HepG2 (cell line): ENCODE measurements around the gene NOTUM. TPM values are rescaled to one million over a fixed set of nuclear protein-coding genes. Genes with fewer than 3 reads are reported as not detected.

Source experiments
- BATF2 ChIP-seq: sonication (generic); formaldehyde crosslinking; IDR thresholded peaks from 2 replicates; pipeline ENCODE4 v1.8.0; 2022; ENCODE audit warnings: mild to moderate bottlenecking, missing genetic modification reagents, moderate library complexity
- BHLHE40 ChIP-seq: IDR thresholded peaks from 2 replicates; pipeline ENCODE4 v1.6.1; 2011; ENCODE audit warnings: low read length, improper control_type of control experiment
- CSRNP1 ChIP-seq: sonication (generic); formaldehyde crosslinking; IDR thresholded peaks from 2 replicates; pipeline ENCODE4 v1.8.1; 2023; ENCODE audit warnings: mild to moderate bottlenecking, missing genetic modification reagents
- ETV5 ChIP-seq: IDR thresholded peaks from 2 replicates; pipeline ENCODE4 v1.6.1; 2018; ENCODE audit warnings: missing biosample characterization, missing genetic modification reagents, inconsistent platforms, borderline replicate concordance
- MAFK ChIP-seq, 2 experiments: IDR thresholded peaks in 1 of 2; conservative IDR thresholded peaks in 1 of 2; 2 replicates each; pipeline ENCODE4 v1.6.1; 2011; ENCODE audit warnings: improper control_type of control experiment in 2 of 2, low read length in 2 of 2
- NCOR1 ChIP-seq: fragments of 200-600 bp; sonication (generic); IDR thresholded peaks from 2 replicates; pipeline ENCODE4 v1.7.0; 2017; ENCODE audit warnings: antibody characterized with exemption, low read length, borderline replicate concordance
- PAWR ChIP-seq: sonication (generic); formaldehyde crosslinking; IDR thresholded peaks from 2 replicates; pipeline ENCODE4 v1.4.0; 2020; ENCODE audit warnings: missing genetic modification reagents, mild to moderate bottlenecking, borderline replicate concordance
- RBM39 ChIP-seq: fragments of 200-400 bp; formaldehyde crosslinking; IDR thresholded peaks from one replicate; pipeline ENCODE4 v1.6.1; 2018; ENCODE audit warnings: antibody characterized with exemption, mild to moderate bottlenecking, low read depth, low read length; ENCODE audit not compliant: poor library complexity, severe bottlenecking
- SOX5 ChIP-seq: IDR thresholded peaks from 2 replicates; pipeline ENCODE4 v1.6.1; 2016; ENCODE audit warnings: borderline replicate concordance
- TRIM22 ChIP-seq: fragments of 450-650 bp; IDR thresholded peaks from 2 replicates; pipeline ENCODE4 v1.6.1; 2017
- ZBTB38 ChIP-seq: sonication (generic); formaldehyde crosslinking; IDR thresholded peaks from 2 replicates; pipeline ENCODE4 v1.5.1; 2020; ENCODE audit warnings: mild to moderate bottlenecking, missing genetic modification reagents
- polyA plus RNA-seq, 8 experiments: library from polyadenylated mRNA; depleted of rRNA in 3 of 8; stranded (reverse) in 7 of 8; unstranded in 1 of 8; fragments of >200 nt; fragmentation: Illumina TruSeq in 4 of 8; extraction: Trizol in 4 of 8; gene quantifications; 2 replicates each; pipeline versions ENCODE4 v1.2.1 to v1.2.3, GENCODE V29; 2011 to 2016; ENCODE audit warnings: low read depth in 4 of 8, missing spikeins in 1 of 8, mixed read lengths in 1 of 8; ENCODE audit not compliant: insufficient read depth in 1 of 8
- total RNA-seq, 5 experiments: library from RNA; depleted of rRNA; stranded (reverse); fragments of >200 nt; fragmentation: Illumina TruSeq; extraction: Trizol; gene quantifications; 2 replicates each; pipeline ENCODE4 v1.2.3, GENCODE V29; 2016; ENCODE audit warnings: low read depth in 1 of 5
- TF ChIP-seq, protein P1 (sequence below): sonication (generic); formaldehyde crosslinking; IDR thresholded peaks from 2 replicates; pipeline ENCODE4 v1.5.0; 2020; ENCODE audit warnings: mild to moderate bottlenecking, missing genetic modification reagents
- TF ChIP-seq, protein P2 (sequence below): sonication (generic); formaldehyde crosslinking; IDR thresholded peaks from 2 replicates; pipeline ENCODE4 v1.5.1; 2020; ENCODE audit warnings: mild to moderate bottlenecking, missing genetic modification reagents, moderate library complexity
- TF ChIP-seq, protein P3 (sequence below): sonication (generic); formaldehyde crosslinking; IDR thresholded peaks from 2 replicates; pipeline ENCODE4 v1.4.0; 2020; ENCODE audit warnings: mild to moderate bottlenecking, missing genetic modification reagents

Gene NOTUM
- total and polyA plus RNA-seq, 2 of the 13 experiments (the other 11 are each of a cell fraction or from before 2014, with no cell fraction given) = 150 to 160 TPM

DNA sequence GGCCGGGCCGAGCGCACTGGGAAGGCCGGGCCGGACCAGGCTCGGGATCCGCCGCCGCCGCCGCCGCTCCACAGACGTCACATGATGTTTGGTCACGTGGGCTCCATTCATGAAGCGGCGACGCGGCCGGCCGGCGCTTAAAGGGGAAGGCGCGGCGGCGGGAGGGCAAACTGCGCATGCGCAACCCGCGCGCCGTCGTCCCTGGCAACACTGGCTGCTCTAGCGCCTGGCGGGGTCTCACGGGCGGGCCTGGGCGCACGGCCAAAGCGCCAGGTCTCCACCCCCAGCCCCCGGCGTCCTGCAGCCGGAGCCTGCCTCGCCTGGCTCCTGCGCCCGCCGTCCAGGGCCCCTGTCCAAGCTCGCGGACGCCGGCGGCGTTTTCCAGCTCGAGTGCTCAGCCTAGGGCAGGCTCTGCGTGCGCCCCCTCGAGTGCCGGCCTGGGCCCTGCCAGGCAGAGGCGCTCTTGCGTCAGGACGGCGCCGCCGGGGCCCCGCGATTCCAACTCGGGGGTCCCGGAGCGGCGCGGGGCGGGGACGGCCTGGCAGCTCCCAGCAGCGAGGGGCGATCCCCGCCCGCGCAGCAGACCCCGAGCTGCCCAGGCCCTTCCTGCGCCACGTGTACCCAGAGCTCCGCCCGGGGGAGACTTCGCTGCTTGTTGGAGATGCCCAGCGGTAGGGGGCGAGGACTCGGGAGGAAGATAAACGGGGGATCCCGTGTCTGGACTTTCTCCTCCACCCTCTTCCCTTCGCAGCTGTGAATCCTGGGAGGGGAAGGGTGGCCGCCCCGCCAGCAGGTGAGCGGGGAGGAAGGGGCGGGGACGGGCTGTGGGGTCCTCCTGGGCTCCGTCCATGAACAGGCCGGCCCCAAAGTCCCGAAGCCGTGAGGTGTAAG, 33.1 kb downstream of the NOTUM start, which contains the start of gene MAFG (continued):
- TF ChIP-seq, protein P1, sequence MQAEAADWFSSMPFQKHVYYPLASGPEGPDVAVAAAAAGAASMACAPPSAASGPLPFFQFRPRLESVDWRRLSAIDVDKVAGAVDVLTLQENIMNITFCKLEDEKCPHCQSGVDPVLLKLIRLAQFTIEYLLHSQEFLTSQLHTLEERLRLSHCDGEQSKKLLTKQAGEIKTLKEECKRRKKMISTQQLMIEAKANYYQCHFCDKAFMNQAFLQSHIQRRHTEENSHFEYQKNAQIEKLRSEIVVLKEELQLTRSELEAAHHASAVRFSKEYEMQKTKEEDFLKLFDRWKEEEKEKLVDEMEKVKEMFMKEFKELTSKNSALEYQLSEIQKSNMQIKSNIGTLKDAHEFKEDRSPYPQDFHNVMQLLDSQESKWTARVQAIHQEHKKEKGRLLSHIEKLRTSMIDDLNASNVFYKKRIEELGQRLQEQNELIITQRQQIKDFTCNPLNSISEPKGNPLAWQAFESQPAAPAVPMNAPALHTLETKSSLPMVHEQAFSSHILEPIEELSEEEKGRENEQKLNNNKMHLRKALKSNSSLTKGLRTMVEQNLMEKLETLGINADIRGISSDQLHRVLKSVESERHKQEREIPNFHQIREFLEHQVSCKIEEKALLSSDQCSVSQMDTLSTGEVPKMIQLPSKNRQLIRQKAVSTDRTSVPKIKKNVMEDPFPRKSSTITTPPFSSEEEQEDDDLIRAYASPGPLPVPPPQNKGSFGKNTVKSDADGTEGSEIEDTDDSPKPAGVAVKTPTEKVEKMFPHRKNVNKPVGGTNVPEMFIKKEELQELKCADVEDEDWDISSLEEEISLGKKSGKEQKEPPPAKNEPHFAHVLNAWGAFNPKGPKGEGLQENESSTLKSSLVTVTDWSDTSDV (CRISPR knock-in tag) = no peak
- TF ChIP-seq MAFK (conservative IDR thresholded peaks at IDR 0.05 in 1 of 2, IDR thresholded peaks at IDR 0.05 in 1 of 2; ENCODE audit: low read length in 2 of 2) (no peak), ETV5 (CRISPR knock-in tag) (peak; percentile 12; the same call in 1 of the 2 replicates), BATF2 (CRISPR knock-in tag) (no peak), CSRNP1 (CRISPR knock-in tag) (no peak; the same call in 1 of the 2 replicates), TRIM22 (no peak), RBM39 (peak; percentile 96), NCOR1 (peak; percentile 31; the same call in 1 of the 2 replicates), SOX5 (CRISPR knock-in tag) (no peak), PAWR (CRISPR knock-in tag) (no peak), ZBTB38 (CRISPR knock-in tag) (peak; percentile 92), BHLHE40 (peak; percentile 74)
- TF ChIP-seq, protein P2, sequence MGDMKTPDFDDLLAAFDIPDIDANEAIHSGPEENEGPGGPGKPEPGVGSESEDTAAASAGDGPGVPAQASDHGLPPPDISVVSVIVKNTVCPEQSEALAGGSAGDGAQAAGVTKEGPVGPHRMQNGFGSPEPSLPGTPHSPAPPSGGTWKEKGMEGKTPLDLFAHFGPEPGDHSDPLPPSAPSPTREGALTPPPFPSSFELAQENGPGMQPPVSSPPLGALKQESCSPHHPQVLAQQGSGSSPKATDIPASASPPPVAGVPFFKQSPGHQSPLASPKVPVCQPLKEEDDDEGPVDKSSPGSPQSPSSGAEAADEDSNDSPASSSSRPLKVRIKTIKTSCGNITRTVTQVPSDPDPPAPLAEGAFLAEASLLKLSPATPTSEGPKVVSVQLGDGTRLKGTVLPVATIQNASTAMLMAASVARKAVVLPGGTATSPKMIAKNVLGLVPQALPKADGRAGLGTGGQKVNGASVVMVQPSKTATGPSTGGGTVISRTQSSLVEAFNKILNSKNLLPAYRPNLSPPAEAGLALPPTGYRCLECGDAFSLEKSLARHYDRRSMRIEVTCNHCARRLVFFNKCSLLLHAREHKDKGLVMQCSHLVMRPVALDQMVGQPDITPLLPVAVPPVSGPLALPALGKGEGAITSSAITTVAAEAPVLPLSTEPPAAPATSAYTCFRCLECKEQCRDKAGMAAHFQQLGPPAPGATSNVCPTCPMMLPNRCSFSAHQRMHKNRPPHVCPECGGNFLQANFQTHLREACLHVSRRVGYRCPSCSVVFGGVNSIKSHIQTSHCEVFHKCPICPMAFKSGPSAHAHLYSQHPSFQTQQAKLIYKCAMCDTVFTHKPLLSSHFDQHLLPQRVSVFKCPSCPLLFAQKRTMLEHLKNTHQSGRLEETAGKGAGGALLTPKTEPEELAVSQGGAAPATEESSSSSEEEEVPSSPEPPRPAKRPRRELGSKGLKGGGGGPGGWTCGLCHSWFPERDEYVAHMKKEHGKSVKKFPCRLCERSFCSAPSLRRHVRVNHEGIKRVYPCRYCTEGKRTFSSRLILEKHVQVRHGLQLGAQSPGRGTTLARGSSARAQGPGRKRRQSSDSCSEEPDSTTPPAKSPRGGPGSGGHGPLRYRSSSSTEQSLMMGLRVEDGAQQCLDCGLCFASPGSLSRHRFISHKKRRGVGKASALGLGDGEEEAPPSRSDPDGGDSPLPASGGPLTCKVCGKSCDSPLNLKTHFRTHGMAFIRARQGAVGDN = peak; percentile 92
- TF ChIP-seq, protein P3, sequence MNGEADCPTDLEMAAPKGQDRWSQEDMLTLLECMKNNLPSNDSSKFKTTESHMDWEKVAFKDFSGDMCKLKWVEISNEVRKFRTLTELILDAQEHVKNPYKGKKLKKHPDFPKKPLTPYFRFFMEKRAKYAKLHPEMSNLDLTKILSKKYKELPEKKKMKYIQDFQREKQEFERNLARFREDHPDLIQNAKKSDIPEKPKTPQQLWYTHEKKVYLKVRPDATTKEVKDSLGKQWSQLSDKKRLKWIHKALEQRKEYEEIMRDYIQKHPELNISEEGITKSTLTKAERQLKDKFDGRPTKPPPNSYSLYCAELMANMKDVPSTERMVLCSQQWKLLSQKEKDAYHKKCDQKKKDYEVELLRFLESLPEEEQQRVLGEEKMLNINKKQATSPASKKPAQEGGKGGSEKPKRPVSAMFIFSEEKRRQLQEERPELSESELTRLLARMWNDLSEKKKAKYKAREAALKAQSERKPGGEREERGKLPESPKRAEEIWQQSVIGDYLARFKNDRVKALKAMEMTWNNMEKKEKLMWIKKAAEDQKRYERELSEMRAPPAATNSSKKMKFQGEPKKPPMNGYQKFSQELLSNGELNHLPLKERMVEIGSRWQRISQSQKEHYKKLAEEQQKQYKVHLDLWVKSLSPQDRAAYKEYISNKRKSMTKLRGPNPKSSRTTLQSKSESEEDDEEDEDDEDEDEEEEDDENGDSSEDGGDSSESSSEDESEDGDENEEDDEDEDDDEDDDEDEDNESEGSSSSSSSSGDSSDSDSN = peak; percentile 88; the same call in 1 of the 2 replicates
